ENCODE data around the gene KIF27. TPM values are rescaled to one million over a fixed set of nuclear protein-coding genes. Genes with fewer than 3 reads are reported as not detected.
"Not testable (repeated sequence)": the region's sequence is repeated elsewhere in the genome, so short reads cannot be mapped to it uniquely, and the experiment has no call there.

Gene KIF27
- total RNA-seq, 1 donor from 2014 or later = 1.9 TPM

DNA sequence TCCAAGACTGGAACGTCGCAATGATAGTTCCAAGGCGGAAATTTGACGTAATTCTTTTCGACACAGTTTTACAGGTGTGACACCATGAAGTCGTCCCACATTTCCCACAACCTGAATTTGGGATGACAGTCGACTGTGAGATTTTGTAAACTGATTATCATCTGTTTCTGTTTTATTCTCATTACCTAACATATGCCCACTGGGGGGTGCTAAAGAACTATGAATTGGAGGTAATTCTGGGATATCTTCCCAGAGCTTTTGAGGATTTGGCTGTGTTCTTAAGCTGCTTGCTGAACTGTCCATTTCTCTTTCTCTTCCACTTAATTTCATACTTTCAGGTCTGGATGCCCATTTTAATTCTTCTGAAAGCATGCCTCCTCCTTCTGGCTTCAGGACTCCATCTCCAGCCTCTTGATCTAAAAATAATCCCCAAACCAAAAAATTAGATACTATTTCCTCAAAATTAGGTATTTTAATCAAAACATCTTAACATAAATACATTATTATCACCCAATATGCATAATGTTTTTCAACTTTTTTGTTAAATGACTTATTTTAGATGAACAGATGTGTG, 84.1 kb downstream of the KIF27 start:
- H3K4me3 ChIP-seq; DNase-seq (ENCODE audit: low spot score in 2 of 2); H3K27ac ChIP-seq; H3K4me1 ChIP-seq; H3K36me3 ChIP-seq; H3K27me3 ChIP-seq; intact Hi-C loops (cut with DNase I); H3K9me3 ChIP-seq: not testable (repeated sequence)
- TF ChIP-seq, protein P1, sequence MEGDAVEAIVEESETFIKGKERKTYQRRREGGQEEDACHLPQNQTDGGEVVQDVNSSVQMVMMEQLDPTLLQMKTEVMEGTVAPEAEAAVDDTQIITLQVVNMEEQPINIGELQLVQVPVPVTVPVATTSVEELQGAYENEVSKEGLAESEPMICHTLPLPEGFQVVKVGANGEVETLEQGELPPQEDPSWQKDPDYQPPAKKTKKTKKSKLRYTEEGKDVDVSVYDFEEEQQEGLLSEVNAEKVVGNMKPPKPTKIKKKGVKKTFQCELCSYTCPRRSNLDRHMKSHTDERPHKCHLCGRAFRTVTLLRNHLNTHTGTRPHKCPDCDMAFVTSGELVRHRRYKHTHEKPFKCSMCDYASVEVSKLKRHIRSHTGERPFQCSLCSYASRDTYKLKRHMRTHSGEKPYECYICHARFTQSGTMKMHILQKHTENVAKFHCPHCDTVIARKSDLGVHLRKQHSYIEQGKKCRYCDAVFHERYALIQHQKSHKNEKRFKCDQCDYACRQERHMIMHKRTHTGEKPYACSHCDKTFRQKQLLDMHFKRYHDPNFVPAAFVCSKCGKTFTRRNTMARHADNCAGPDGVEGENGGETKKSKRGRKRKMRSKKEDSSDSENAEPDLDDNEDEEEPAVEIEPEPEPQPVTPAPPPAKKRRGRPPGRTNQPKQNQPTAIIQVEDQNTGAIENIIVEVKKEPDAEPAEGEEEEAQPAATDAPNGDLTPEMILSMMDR (IDR thresholded peaks at IDR 0.05) = peak in 1 of 3 experiments; percentile 20

DNA sequence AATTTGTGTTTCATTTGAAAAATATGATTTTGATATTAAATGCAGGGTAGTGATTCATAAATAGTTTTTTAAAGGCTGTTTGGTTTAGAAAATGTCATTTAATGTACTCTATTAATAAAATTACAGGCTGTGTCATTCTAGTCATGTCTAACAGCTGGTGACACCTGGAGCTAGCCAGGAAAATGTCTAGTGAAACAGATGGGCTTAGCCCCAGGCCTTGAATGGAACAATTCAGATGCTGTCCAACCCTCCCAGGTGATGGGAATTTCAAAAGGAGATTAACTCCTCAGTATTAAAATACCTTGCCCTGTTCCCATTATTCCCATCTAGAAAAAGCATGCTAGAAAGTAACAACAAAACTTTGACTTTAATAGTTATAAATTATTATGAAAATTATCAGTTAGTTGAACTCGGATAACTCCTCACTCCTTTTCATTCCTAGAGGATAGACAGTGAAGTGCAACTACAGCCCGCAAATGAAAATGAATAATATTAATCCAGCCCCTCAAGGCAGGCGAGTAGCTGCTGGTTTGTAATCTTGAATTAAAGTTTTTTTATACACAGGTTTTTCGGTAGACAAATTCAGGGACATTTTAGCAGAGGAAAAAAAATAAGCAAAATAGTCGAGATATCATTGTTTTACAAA, 90.7 kb downstream of the KIF27 start:
- DNase-seq (ENCODE audit: low spot score in 2 of 2); intact Hi-C loops (cut with DNase I); H3K27me3 ChIP-seq; H3K4me1 ChIP-seq; H3K27ac ChIP-seq; H3K4me3 ChIP-seq; H3K36me3 ChIP-seq; H3K9me3 ChIP-seq: not testable (repeated sequence)

DNA sequence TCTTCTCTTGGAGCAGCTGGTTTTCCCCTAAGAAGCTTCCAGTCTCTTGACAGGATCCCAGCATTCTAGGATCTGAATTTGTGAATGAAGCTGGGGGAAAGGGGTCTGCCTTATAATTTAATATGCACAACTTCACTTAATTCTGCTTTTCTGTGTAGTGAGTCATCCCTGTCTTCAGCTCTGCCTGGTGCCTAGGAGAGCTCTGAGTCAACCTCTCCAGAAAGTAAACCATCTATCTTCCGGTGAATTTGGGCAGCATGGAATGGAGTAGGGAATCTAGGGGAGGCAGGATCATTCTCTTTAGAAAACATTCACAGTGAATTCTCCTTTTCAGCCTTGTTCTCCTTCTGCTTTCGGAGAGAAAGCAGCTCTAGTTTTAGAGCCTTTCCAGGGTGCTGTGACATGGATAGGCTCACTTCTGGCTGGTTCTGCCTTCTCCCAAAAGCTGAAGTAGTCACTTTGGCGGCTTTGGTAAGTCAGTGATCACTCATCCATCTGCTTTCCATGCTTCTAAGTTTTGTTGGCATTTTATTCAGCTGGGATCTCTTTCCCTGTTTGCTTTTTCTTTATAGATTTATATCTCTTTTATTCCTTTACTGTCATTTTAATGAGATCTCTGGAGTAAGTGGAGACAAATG, 96.1 kb downstream of the KIF27 start:
- H3K27ac ChIP-seq; intact Hi-C loops (cut with DNase I); H3K4me3 ChIP-seq; H3K36me3 ChIP-seq; H3K4me1 ChIP-seq; DNase-seq (ENCODE audit: low spot score in 2 of 2); H3K27me3 ChIP-seq; H3K9me3 ChIP-seq: not testable (repeated sequence)

DNA sequence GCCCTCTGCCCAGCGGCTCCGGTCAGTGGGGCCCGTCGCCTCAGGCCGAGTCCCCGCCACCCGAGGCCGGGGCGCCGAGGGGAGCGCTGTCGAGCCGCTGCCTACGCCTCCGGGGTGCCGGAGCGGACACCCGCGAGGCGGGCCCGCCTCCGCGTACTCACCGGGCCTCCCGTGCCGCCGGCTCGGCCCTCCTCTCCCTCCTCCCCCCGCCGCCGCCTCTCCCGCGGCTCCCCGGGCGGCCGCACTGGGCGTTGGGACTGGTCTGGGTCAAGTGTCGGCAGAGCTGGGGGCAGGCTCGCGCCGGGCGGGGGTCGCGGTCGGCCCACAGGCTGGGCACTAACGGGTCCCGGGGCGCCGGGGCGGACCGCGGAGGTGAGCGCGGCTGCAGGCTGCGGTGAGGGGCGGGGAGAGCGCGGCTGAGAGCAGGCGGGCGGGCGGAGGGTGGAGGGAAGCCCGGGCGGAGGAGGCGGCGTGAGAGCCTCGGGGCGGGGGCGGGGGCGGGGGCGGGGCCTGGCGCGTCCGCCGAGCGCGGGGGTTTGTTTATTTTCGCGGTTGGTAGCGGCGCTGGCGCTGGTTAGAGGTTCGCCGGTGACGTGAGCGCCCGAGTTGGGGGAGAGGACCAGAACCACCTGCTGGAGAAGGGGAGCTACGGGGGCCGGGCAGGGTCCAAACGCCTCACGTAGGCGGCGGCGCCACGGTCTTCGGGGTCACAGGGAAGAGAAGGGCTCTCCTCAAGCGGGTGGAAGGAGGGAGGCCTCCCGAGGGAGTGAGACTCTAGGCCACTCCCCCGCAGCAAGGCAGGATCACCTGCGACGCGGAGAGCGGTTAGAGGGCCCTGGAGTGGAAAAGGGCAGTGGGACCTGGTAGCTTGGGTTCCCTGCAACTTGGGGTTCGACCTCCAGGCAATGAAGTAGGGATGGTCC, 103.6 kb downstream of the KIF27 start, which contains the start of gene GKAP1:
Gene GKAP1, minus strand, starts transcription at position 414 of the 923 bp plus-strand sequence. CDS start 11,252 bp downstream, outside the sequence.
- H3K4me1 ChIP-seq, H3K9me3 ChIP-seq, H3K27me3 ChIP-seq, H3K36me3 ChIP-seq: not testable (repeated sequence)
- Histone ChIP-seq H3K27ac (peak within 1 kb of the TSS; percentile 73 to 98), H3K4me3 (peak within 1 kb of the TSS; percentile 89 to 97)
- peak; percentile 20 to 85 for DNase-seq (ENCODE audit: low spot score in 2 of 2)
- TF ChIP-seq, protein P1 (IDR thresholded peaks at IDR 0.05) = peak in 2 of 3 experiments; percentile 1 to 13
- intact Hi-C loops (cut with DNase I) = loop anchor here (5.0 kb wide), 2 partner anchors 105 to 110 kb away; partner anchors contain the start of genes KIF27 and UBQLN1

DNA sequence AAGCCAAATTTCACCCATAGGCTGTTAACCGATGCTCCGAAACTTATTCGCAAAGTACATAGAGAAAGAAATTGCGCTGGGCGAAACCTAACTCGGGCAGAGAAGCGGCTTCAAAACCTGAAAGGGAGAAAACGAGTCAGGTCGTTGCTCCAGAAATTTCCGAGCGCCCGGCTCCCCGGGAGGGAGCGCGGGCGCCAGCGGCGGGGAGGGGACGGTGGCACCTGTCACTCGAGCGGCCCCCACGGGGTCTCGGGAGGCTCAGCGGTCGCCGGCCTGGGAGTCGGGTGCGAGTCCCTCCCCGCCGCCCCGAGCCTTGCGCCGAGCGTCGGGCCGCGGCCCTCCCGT, 104.2 kb downstream of the KIF27 start:
- H3K9me3 ChIP-seq, H3K27me3 ChIP-seq, H3K4me1 ChIP-seq, H3K36me3 ChIP-seq: not testable (repeated sequence)
- Histone ChIP-seq H3K4me3 (peak overlapping the region; percentile 89 to 97), H3K27ac (peak overlapping the region; percentile 73 to 98)
- TF ChIP-seq, protein P1 (IDR thresholded peaks at IDR 0.05) = peak in 1 of 3 experiments; percentile 3
- intact Hi-C loops (cut with DNase I) = loop anchor here (5.0 kb wide), 2 partner anchors 105 to 110 kb away; partner anchors contain the start of genes KIF27 and UBQLN1
- DNase-seq (ENCODE audit: low spot score in 2 of 2) = peak in 1 of 2 donors; percentile 63

DNA sequence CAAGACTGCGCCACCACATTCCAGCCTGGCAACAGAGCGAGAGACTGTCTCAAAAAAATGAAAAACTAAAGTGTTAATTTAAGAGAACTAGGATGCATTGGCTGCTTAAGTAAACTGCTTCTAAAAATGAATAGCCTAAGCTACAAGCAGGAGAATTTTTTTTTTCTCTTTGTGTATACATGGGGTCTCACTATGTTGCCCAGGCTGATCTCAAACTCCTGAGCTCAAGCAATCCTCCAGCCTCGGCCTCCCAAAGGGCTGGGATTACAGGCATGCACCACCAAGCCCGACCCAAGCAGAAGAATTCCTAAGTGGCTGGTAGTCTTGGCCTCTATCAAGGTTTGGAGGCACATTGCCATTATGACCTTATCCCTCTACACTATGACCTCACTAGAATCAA, 106.1 kb downstream of the KIF27 start:
- not testable (repeated sequence) for H3K27me3 ChIP-seq; H3K9me3 ChIP-seq; H3K36me3 ChIP-seq; DNase-seq (ENCODE audit: low spot score in 2 of 2); H3K4me3 ChIP-seq; H3K27ac ChIP-seq; H3K4me1 ChIP-seq
- intact Hi-C loops (cut with DNase I) = loop anchor here (5.0 kb wide), 2 partner anchors 107 to 108 kb away; partner anchors contain the start of genes KIF27 and UBQLN1

DNA sequence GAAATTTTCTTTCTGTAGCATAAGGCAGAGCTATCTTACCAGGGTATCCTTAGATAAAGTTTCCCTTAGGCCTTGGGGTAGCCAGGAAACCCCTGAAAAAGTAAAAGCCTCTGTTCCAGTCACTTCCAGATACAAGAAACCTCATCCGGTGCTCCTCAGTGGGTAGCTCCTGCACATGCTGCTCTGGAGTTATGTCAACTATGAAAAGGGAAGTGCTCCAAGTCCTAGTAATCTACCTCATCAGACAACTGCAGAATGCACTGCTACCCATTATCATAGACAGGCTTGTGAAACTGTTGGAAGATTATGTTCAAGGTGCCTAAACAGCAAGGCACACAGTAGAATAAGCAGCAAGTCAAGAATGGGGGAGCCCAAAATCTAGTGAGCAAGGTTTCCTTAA, 112.0 kb downstream of the KIF27 start:
- intact Hi-C loops (cut with DNase I); H3K27ac ChIP-seq; H3K36me3 ChIP-seq; DNase-seq (ENCODE audit: low spot score in 2 of 2); H3K9me3 ChIP-seq; H3K4me1 ChIP-seq; H3K4me3 ChIP-seq; H3K27me3 ChIP-seq: not testable (repeated sequence)

DNA sequence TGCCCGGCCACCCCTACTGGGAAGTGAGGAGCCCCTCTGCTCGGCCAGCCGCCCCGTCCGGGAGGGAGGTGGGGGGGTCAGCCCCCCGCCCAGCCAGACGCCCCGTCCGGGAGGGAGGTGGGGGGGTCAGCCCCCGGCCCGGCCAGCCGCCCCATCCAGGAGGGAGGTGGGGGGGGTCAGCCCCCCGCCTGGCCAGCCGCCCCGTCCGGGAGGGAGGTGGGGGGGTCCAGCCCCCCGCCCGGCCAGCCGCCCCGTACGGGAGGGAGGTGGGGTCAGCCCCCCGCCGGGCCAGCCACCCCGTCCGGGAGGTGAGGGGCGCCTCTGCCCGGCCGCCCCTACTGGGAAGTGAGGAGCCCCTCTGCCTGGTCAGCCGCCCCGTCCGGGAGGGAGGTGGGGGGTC, 116.8 kb downstream of the KIF27 start:
- H3K27ac ChIP-seq; H3K4me1 ChIP-seq; intact Hi-C loops (cut with DNase I); H3K27me3 ChIP-seq; H3K4me3 ChIP-seq; H3K36me3 ChIP-seq; DNase-seq (ENCODE audit: low spot score in 2 of 2); H3K9me3 ChIP-seq: not testable (repeated sequence)

DNA sequence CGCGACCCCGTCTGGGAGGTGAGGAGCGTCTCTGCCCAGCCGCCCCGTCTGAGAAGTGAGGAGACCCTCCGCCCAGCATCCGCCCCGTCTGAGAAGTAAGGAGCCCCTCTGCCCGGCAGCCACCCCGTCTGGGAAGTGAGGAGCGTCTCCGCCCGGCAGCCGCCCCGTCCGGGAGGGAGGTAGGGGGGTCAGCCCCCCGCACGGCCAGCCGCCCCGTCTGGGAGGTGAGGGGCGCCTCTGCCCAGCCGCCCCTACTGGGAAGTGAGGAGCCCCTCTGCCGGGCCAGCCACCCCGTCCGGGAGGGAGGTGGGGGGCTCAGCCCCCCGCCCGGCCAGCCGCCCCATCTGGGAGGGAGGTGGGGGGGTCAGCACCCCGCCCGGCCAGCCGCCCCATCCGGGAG, 117.3 kb downstream of the KIF27 start:
- H3K4me1 ChIP-seq; H3K36me3 ChIP-seq; H3K4me3 ChIP-seq; H3K27ac ChIP-seq; intact Hi-C loops (cut with DNase I); H3K27me3 ChIP-seq; DNase-seq (ENCODE audit: low spot score in 2 of 2); H3K9me3 ChIP-seq: not testable (repeated sequence)
